ENCODE data around the gene ZNF814. TPM values are rescaled to one million over a fixed set of nuclear protein-coding genes. Genes with fewer than 3 reads are reported as not detected.
"Not testable (repeated sequence)": the region's sequence is repeated elsewhere in the genome, so short reads cannot be mapped to it uniquely, and the experiment has no call there.

ZNF814 gene
- total and polyA plus RNA-seq, 11 donors = 8.7 to 20.9 (median 10.5) TPM

DNA sequence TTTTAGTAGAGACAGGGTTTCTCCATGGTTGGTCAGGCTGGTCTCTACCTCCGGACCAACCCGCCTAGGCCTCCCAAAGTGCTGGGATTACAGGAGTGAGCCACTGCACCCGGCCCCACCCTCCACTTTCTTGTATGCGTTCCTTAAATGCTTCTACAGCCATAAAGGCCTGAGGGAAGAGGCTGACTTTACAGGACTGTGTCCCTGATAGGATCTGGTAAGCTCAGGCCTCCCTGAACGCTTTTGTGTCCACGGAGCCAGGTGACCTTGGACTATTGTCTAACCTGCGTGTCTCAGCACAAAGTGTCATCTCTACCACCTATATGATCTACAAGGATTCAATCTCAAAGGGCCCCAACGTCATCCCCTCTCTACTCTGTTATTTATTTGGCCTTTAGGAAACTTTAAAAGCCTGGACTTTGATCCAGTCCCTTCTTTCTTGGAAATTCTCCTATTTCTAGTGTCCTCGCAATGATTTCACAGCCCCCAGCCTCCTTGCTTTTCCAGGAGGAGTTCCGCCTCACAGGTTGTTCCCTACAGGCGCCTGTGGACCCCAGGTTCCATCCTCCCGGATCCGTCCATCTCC is 74.8 kb downstream of the ZNF814 start:
- ATAC-seq = peak in 2 of 4 donors; percentile 17 to 21
- DNase-seq = no peak
- peak overlapping the region; percentile 52 to 93 (median 82) for H3K4me3 ChIP-seq
- whole genome bisulfite sequencing, 4 donors = 20 to 28% (median 22%) methylated on average over 13 of the region's 13 CpGs
- peaks cover 0 to 31% (median 9%) of the 10 kb centered on the region in 12 donors for H3K4me1 ChIP-seq
- intact Hi-C loops (cut with DNase I) = no loop called here
- peak overlapping the region in 11 of 12 donors; percentile 72 to 92 (median 78) for H3K27ac ChIP-seq
- H3K9me3 ChIP-seq = no peaks in the 10 kb centered on the region
- no peaks in the 10 kb centered on the region for H3K27me3 ChIP-seq
- TF ChIP-seq, protein P1, sequence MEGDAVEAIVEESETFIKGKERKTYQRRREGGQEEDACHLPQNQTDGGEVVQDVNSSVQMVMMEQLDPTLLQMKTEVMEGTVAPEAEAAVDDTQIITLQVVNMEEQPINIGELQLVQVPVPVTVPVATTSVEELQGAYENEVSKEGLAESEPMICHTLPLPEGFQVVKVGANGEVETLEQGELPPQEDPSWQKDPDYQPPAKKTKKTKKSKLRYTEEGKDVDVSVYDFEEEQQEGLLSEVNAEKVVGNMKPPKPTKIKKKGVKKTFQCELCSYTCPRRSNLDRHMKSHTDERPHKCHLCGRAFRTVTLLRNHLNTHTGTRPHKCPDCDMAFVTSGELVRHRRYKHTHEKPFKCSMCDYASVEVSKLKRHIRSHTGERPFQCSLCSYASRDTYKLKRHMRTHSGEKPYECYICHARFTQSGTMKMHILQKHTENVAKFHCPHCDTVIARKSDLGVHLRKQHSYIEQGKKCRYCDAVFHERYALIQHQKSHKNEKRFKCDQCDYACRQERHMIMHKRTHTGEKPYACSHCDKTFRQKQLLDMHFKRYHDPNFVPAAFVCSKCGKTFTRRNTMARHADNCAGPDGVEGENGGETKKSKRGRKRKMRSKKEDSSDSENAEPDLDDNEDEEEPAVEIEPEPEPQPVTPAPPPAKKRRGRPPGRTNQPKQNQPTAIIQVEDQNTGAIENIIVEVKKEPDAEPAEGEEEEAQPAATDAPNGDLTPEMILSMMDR (IDR thresholded peaks at IDR 0.05) = no peak
- no peak for TF ChIP-seq POLR2A (IDR thresholded peaks at IDR 0.05)
- H3K36me3 ChIP-seq = peaks cover 0 to 33% (median 23%) of the 10 kb centered on the region in 9 donors

DNA sequence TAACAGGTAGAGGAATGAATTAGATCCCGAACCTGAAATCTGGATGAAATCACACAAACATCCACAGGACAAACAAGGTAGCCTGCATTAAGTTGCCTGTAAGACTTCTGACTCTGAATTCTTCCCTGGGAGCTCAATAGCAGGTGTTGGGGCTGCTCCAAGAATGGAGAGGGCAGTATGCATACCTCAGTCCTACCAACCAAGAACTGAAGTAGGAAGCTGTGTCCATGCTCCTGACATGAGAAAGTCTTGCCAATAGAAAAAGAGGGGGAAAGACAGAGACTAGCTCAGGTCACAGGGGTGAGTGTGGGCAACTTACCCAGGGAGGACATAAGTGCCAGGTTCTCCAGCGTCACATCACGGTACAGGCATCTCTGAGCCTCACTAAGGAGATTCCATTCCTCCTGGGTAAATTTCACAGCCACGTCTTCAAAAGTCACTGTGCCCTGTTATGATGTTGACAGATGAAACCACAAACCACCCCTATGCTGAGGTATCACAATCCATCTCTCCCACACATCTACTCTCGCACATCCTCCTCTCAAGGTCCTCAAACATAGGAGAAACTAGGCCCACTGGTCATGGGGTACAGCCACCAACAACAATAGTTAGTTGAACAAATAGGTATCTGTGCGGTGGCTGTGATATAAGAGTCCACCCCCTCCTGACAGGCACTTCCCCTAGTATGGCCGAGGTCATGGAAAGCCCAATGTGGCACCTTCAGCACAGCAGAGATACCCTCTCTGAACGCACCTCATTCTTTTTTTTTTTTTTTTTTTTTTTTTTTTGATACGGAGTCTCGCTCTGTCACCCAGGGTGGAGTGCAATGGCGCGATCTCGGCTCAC is 75.6 kb downstream of the ZNF814 start:
- ATAC-seq; DNase-seq; H3K27me3 ChIP-seq; H3K9me3 ChIP-seq; intact Hi-C loops (cut with DNase I): not testable (repeated sequence)
- Histone ChIP-seq H3K4me3 (peak overlapping the region in 8 of 12 donors; percentile 63 to 93 (median 80)), H3K27ac (peak overlapping the region in 3 of 12 donors; percentile 25 to 83 (median 78)), H3K4me1 (peaks cover 0 to 28% (median 9%) of the 10 kb centered on the region in 12 donors), H3K36me3 (peaks cover 0 to 39% (median 28%) of the 10 kb centered on the region in 9 donors)
- 83 to 94% (median 91%) methylated on average over 12 to 13 of the region's 13 CpGs for WGBS, 4 donors

DNA sequence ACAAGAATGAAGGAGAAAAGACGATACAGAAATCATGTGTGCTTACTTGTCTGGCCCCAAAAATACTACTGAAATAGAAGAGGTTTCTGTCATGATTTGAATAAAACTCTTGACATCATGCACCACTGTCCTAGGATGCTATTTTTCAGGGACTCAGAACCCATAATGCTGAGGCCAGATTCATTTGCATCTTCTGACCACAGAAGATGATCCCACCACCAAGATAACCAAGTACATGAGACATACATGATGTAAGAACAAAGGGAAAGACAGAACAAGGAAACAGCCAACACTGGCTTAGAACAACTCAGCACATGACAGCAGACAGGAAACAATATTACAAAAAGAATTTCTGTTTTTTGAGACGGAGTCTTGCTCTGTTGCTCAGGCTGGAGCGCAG is 76.6 kb downstream of the ZNF814 start:
- Histone ChIP-seq H3K27me3 (no peaks in the 10 kb centered on the region), H3K4me3 (no peak overlapping the region), H3K36me3 (peaks cover 0 to 48% (median 38%) of the 10 kb centered on the region in 9 donors), H3K9me3 (no peaks in the 10 kb centered on the region), H3K27ac (peak overlapping the region in 1 of 12 donors; percentile 25), H3K4me1 (peaks cover 0 to 28% (median 9%) of the 10 kb centered on the region in 12 donors)
- TF ChIP-seq, protein P1 (IDR thresholded peaks at IDR 0.05) = no peak
- TF ChIP-seq POLR2A (IDR thresholded peaks at IDR 0.05) = no peak
- DNase-seq = no peak
- 82 to 91% (median 89%) methylated on average over 3 of the region's 3 CpGs for WGBS, 4 donors
- intact Hi-C loops (cut with DNase I) = no loop called here
- ATAC-seq = no peak

DNA sequence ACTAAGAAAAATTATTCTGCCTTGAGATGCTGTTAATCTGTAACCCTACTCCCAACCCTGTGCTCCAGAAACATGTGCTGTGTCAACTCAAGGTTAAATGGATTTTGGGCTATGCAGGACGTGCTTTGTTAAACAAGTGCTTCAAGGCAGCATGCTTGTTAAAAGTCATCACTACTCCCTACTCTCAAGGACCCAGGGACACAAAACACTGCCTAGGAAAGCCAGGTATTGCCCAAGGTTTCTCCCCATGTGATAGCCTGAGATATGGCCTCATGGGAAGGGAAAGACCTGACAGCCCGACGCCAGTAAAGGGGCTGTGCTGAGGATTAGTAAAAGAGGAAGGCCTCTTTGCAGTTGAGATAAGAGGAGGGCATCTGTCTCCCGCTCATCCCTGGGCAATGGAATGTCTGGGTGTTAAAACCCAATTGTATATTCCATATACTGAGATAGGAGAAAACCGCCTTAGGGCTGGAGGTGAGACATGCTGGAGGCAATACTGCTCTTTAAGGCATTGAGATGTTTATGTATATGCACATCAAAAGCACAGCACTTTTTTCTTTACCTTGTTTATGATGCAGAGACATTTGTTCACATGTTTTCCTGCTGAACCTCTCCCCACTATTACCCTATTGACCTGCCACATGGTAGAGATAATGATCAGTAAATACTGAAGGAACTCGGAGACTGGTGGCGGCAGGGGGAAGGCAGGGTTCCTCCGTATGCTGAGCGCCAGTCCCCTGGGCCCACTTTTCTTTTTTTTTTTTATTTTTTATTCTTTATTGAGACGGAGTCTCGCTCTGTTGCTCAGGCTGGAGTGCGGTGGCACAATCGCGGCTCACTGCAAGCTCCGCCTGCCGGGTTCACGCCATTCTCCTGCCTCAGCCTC is 78.2 kb downstream of the ZNF814 start:
- intact Hi-C loops (cut with DNase I); H3K9me3 ChIP-seq; H3K27me3 ChIP-seq; H3K4me3 ChIP-seq; ATAC-seq; H3K27ac ChIP-seq; DNase-seq: not testable (repeated sequence)
- peaks cover 0 to 30% (median 10%) of the 10 kb centered on the region in 12 donors for H3K4me1 ChIP-seq
- peaks cover 0 to 57% (median 43%) of the 10 kb centered on the region in 9 donors for H3K36me3 ChIP-seq
- 75 to 81% (median 77%) methylated on average over 17 of the region's 17 CpGs for WGBS, 4 donors
